HG03175 (cell line): ENCODE results near the gene ADISSP.

Experiments used
- ATAC-seq: cut with Tn5 transposase; IDR thresholded peaks from one replicate; pipeline ENCODE4 v1.9.1; 2021; ENCODE audit warnings: mild to moderate bottlenecking, moderate library complexity; ENCODE audit not compliant: unreplicated experiment

ADISSP gene

GRCh38 chr20:3755814-3756480, 11.6 kb downstream of the ADISSP start:
- ATAC-seq: no peak

DNA sequence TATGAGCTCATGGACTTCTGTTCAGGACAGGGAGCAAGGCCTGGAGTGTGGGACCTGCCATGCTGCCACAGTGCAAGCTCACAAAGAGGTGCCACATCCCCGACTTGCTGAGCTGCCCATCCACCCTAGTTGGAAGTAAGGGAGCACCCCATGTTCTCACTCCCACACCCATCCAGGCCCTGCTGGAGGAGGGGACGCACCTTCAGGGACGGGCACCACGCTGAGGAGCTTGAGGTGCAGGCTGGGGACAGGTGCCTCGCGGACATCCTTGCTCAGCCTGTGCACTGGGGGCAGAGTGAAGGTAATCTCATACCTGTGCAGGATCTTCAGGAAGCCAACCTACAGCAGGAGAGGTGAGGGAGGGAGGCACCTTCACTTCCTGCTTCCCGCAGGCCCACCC, 12.3 kb downstream of the ADISSP start:
- ATAC-seq: no peak

- no peak for ATAC-seq
Observed at GRCh38 chr20:3754276-3754630, 13.3 kb downstream of the ADISSP start.

DNA sequence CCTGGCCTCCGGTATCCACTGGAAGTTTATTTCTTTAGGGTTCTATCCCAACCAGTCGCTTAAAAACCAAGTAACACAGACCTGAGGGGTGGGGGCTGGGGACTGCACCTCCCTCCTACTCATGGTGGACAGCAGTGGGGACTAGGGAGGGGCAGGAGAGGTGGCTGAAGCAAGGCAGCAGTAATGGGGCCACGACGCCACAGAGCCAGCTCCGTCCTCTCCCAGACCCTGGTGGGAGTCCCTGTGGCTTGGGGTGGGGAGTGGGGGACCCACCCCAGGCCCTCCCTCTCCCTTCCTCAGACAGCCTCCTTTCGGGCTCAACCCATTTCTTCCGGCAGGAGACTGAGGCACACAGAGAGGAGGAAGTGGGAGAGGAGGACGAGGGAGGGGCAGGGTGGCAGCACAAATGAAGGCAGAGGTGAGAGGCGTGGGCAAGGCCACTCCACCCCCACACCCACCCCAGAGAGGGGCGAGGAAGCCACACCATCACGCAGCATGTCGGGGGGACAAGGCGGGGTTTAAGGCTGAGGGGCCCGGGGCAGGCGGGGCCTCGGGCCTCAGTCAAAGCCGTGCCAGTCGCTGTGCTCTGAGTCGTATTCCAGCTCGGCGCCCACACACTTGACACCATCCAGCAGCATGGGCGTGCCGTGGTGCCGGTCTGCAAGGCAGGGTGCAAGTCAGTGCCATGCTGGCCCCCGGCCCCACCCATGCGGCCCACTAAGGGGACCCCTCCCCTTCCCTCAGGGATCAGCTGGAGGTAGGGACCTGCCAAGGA, 13.9 kb downstream of the ADISSP start:
- no peak for ATAC-seq

DNA sequence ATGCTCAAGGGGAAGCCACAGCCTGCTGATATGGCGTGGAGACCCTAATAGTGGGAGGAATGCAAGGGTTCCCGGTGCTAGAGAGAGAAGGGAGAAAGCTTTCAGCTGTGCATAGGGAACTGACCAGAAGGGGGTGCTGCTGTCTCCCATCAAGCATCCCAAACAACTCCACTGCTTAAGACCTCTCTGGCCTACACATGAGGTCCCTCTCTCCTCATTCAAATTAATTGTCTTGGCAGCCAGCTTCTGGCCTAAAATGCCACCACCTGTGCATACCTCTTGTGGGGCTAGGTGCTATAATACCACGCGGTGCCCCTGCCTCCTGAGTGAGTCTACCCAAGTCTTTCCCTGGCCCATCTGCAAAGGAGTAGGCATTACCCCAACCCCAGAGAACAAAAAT, 14.5 kb downstream of the ADISSP start:
- ATAC-seq: no peak

DNA sequence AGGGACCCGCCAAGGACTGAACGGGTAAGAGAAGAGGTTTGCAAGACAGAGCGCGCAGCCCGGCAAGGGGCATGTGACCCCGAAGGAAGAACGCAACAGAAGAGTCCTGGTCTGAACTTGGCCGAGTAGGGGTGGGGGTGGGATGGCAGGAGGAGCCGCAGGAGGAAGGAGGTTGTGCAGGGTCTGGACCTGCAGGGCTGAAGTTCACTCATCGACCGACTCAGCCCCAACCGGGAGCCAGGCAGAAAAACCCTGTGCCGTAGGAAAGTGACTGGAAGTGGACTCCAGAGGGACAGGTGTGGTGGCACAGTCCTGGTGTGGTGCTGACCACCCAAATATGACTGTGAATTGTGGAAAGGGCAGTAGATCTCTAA, 15.2 kb downstream of the ADISSP start:
- ATAC-seq: no peak

GRCh38 chr20:3751675-3752385, 15.7 kb downstream of the ADISSP start:
- no peak for ATAC-seq

- ATAC-seq: no peak
Observed at GRCh38 chr20:3751305-3751674, 16.3 kb downstream of the ADISSP start.

DNA sequence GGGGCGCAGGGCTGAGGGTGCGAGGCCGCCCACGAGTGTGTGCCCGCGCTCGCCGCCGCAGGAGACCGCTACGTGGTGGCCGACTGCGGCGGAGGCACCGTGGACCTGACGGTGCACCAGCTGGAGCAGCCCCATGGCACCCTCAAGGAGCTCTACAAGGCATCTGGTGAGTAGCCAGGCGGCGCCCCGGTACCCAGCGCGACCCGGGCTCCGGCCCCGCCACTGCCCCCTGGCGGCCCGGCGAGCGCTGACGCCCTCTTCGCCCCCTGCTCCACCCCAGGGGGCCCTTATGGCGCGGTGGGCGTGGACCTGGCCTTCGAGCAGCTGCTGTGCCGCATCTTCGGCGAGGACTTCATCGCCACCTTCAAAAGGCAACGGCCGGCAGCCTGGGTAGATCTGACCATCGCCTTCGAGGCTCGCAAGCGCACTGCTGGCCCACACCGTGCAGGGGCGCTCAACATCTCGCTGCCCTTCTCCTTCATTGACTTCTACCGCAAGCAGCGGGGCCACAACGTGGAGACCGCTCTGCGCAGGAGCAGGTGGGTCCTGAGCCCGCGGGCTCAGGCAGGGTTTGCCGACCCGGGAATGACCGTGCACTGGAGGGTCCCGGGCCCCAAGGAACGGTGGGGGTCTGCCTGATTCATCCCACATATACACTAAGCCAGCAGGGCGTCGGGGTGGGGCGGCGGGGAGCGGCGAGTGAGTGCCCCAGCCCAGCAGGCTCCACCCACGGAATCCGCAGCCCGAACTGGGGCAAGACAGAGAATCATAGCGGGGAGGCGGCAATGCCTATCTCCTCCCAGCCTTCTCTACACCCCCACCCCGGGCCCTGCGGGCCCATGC, 17.6 kb downstream of the ADISSP start:
- ATAC-seq: no peak

DNA sequence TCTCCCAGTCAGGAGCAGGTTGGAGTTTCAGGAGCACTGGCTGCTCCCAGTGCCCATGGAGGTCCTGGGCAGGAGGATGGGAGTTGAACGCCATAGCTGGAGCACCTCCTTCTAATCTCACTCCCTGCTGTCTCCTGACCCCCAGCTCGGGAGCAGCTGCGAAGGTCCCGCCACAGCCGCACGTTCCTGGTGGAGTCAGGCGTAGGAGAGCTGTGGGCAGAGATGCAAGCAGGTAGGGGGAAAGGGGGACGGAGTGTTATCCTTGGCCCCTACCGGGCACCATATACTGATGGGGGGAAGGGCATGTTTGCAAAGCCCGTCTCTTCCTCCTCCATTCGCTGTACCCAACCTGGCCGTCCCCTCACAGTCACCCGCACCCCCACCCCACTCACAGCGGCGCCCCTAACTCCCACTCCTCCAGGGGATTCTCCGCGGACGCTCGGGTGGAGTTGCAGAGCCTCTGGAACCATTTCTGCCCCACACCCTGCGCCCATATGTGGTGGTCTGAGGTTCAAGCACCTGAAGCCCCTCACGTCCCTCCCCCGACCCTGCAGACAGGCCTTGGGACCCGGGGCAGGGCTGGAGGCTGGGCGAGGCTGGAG, 18.4 kb downstream of the ADISSP start:
- ATAC-seq: no peak

DNA sequence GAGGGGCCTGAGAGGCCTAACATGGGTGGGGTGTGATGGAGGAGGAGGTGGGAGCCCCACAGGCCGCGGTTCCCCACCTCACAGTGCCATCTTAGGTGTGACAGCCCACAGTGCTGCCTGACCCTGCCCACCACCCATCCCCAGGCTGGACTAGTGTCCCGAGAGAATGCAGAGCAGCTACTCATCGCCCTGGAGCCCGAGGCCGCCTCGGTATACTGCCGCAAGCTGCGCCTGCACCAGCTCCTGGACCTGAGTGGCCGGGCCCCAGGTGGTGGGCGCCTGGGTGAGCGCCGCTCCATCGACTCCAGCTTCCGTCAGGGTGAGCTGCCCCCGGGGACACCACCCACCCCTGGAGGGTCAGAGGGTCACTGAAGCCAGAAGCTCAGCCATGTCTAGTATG, 19.5 kb downstream of the ADISSP start:
- no peak for ATAC-seq

DNA sequence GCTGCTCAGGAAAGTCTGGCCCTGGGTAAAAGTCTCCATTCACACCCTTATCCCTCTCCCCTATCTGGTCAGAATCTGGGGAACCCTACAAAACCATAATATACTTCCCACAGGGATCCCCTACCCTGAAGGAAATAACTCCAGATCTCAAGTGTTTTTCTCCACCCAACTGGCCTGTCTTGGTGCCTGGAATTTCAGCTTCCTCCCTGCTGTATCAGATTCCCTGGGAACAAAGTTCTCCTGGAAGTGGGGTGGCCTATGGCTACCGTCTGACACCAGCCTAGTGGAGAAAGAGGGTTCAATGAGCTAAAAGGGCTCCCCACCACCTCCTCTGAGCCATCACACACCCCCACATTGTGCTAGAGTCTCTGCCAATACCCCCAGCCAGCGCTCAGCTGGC, 20.1 kb downstream of the ADISSP start:
- ATAC-seq: no peak

DNA sequence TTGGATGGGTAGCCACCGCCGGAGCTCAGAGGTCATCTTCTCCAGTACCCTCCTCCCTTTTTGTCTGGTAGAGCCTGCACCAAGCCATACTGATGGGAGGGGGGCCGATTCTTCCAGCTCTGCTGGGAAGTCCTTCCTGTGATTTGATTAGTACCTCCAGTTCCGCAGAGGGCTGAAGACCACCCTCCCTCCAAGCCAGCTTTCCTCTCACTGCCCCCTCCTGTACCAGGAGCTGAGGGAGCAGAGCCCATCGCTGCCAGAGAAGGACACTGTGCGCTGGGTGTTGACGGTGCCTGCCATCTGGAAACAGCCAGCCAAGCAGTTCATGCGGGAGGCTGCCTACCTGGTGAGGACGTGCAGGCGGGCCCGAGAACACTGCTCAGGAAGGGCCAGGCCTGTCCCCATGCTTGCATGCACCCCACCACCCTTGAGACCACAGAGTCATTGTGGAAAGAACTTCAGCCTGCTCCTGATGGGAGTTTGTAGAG, 21.8 kb downstream of the ADISSP start:
- ATAC-seq: no peak

- ATAC-seq: no peak
Observed at GRCh38 chr20:3744806-3745685, 22.5 kb downstream of the ADISSP start.

DNA sequence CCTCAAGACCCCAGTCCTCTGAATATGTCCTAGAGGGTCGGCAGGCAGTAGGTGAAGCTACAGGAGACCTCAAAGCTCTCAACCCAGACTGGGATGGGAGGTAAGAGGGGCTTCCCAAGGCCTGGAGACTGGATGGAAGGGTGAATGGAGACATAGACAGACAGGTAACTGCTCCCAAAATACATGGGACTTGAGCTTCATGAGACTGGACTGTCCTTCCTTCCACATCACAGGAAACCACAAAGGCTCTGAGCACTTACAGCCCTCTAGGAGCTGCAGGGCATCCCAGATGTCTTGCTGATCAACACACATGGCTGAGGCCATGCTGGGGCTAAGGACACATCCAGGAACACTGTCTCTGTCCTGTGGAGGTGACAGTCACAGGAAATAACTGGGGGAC, 23.5 kb downstream of the ADISSP start:
- ATAC-seq: no peak

DNA sequence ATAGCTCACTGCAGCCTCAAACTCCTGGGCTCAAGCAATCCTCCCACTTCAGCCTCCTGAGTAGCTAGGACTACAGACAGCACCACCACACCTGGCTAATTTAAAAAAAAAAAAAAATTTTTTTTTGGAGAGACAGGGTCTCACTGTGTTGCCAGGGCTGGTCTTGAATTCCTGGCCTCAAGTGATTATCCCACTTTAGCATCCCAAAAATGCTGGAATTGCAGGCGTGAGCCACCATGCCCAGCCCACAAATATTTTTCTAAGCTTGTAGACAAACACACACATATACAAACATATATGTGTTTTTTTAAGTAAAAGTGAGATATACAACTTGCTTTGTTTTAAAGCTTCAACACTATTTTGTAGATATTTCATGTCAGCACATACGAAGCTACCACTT, 24.3 kb downstream of the ADISSP start:
- no peak for ATAC-seq

DNA sequence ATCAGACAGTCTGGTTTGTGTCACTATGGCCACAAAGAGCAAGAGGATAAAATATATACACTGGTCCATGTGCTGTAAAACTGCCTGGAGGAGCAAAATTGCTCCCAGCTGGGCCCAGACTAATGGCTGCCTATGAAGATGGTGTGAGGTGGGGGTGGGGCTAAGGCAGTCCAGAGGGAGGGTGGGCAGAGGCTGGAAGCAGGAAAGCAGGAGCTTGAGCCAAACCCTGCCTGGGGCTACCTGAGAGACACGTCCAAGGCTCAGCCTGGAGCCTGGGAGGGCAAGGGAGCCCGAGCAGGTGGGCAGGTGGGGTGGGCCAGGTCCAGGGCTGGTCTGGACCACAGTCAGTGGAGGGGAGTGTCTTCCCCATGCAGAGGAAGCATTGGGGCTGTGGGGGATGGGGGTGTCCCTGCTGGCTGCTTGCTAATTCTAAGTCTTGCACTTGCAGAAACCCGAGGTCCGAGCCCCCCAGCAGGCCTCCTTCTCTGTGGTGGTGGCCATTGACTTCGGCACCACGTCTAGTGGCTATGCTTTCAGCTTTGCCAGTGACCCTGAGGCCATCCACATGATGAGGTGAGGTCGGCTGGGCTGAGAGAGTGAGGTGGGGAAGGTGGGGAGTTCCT, 25.6 kb downstream of the ADISSP start:
- ATAC-seq: no peak

DNA sequence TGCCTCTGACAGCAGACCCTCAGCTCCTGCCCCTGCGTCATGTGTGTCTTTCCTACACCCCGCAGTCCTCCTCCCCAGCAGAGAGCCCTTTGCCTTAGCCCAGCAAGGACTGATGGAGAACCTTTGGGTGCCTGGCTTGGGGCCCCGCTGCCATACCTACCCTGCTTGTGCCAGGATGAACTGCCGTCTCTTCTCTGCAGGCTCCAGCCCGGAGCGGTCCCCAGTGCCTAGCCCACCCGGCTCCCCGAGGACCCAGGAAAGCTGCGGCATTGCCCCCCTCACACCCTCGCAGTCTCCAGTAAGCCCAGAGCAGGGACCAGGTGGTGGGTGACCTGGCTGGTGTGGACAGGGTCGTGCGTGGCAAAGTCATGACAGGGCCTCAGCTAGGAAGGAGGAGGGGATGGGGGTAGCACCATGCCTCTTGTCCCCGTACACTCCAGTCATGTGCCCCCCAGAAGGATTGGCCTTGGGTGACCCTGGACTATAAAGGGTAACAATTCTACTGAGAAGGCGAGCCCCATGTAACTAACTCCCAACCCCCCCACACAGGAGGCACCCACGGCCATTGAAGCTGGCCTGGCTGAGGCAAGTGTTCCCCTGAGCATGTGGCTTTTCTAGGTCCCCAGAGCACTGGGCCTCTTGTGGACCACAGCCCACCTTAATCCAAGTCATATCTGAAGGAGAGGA, 26.8 kb downstream of the ADISSP start:
- no peak for ATAC-seq
